Nephron progenitor cell (in vitro differentiated cells): Measurements from ENCODE around the gene SLC35G1.

Experiments used
- DNase-seq: peaks from one replicate; pipeline ENCODE4 v3.0.0; 2021
- H3K27ac Mint-ChIP-seq: 2 replicates; pipeline ENCODE4 v1.8.0; 2021; ENCODE audit warnings: mild to moderate bottlenecking, moderate library complexity, mixed read lengths
- H3K27me3 Mint-ChIP-seq: 2 replicates; pipeline ENCODE4 v1.8.0; 2021; ENCODE audit warnings: mild to moderate bottlenecking, low read depth, mixed read lengths; ENCODE audit not compliant: poor library complexity
- H3K36me3 Mint-ChIP-seq: 2 replicates; pipeline ENCODE4 v1.8.0; 2021; ENCODE audit warnings: low read depth, mixed read lengths
- H3K4me1 Mint-ChIP-seq: 2 replicates; pipeline ENCODE4 v1.8.0; 2021; ENCODE audit warnings: mixed read lengths
- H3K4me3 Mint-ChIP-seq: 2 replicates; pipeline ENCODE4 v1.8.0; 2021; ENCODE audit warnings: mild to moderate bottlenecking, moderate library complexity, mixed read lengths
- H3K9me3 Mint-ChIP-seq: 2 replicates; pipeline ENCODE4 v1.8.0; 2021; ENCODE audit warnings: mild to moderate bottlenecking, moderate library complexity, mixed read lengths
- CTCF ChIP-seq: fragments of 200-600 bp; sonication (generic); IDR thresholded peaks from 2 replicates; pipeline ENCODE4 v1.5.0; 2021; ENCODE audit warnings: antibody characterized with exemption

Gene SLC35G1

DNA sequence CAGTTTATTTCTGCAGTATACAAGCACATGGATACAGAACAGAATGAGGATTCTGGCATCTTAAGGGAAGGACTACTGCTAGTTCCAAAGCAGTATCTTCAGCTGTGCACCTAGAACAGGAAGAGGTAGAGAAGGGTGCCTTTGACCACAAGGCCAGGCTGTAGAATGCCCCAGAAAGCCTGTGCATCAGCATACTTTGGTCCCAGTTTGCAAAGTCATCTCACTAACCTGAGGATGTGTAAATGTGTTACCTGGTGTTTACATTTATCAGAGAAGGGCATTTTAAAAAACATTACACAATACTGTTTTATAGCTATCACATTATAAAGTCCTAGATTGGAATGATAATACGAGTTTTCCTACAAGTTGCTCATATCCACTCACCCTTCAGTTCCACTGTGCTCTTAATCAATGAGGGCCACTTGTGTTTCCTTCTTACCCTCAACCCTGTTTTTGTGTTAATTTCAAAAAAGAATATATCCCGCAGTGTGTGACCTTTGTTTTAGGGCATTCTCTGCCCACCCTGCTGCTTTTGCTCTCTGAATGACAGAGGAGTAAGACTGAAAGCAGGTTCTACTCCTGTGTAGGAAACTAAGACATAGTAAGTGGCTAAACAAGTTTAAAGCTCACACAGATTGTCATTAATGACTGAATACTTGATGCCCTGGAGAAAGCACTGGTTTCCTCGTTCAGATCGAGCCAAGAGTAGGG is 3.4 kb downstream of the SLC35G1 start:
- peaks cover 37% of the 10 kb centered on the region for H3K4me1 Mint-ChIP-seq

GRCh38 chr10:93899109-93899508 is 5.3 kb downstream of the SLC35G1 start:
- Mint-ChIP-seq H3K36me3 (peaks cover 36% of the 10 kb centered on the region), H3K27ac (peak overlapping the region; percentile 39), H3K9me3 (no peaks in the 10 kb centered on the region), H3K4me3 (no peak overlapping the region), H3K4me1 (peaks cover 28% of the 10 kb centered on the region), H3K27me3 (peaks cover 4% of the 10 kb centered on the region)
- TF ChIP-seq CTCF: no peak
- DNase-seq: no peak

More for the DNA sequence above, 3.4 kb downstream of the SLC35G1 start:
- Mint-ChIP-seq H3K9me3 (no peaks in the 10 kb centered on the region), H3K4me3 (no peak overlapping the region), H3K27ac (peak overlapping the region; percentile 46), H3K27me3 (peaks cover 4% of the 10 kb centered on the region), H3K36me3 (peaks cover 36% of the 10 kb centered on the region)
- DNase-seq: no peak
- no peak for TF ChIP-seq CTCF

DNA sequence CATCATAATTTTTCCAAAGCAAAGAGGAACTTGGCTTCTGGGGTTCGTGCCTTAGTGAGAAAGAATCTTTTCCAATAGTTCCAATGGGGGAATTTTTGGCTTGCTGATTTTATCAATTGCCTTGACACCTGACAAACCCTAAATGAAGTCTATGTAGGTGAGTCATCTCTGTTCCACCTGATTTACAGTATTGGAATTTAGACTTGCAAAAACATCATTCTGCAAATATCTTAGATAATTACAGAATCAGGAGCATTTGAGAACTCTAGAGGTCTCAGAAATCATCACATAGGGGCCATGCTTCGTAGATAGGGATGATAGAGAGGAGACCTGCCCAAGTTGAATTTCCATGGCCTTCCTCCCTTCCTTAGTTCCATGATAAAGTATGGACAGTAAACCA is 9.3 kb downstream of the SLC35G1 start:
- Mint-ChIP-seq H3K27ac (no peak overlapping the region), H3K27me3 (no peaks in the 10 kb centered on the region), H3K36me3 (peaks cover 33% of the 10 kb centered on the region), H3K4me1 (no peaks in the 10 kb centered on the region), H3K4me3 (no peak overlapping the region), H3K9me3 (no peaks in the 10 kb centered on the region)
- DNase-seq: no peak
- no peak for TF ChIP-seq CTCF

- Mint-ChIP-seq H3K9me3 (no peaks in the 10 kb centered on the region), H3K36me3 (peaks cover 30% of the 10 kb centered on the region), H3K4me3 (no peak overlapping the region), H3K27me3 (no peaks in the 10 kb centered on the region), H3K27ac (no peak overlapping the region), H3K4me1 (no peaks in the 10 kb centered on the region)
- TF ChIP-seq CTCF: no peak
- no peak for DNase-seq
These were observed 11.1 kb downstream of the SLC35G1 start for GRCh38 chr10:93904901-93905300.

DNA sequence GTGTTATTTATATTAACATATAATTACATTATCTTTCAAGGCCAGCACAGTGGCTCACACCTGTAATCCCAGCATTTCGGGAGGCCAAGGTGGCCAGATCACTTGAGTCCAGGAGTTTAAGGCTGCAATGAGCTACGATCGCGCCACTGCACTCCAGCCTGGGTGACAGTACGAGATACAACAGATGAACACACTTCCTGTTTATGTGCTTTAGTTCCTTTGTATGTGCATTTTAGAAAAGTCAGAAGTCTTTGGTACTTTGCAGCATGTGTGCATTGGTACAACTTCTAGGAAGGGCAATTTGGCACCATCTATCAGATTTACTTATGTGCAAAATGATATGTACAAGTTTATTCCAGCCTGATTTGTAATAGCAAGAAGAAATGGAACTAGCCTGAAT is 13.3 kb downstream of the SLC35G1 start:
- Mint-ChIP-seq H3K27ac (no peak overlapping the region), H3K4me1 (no peaks in the 10 kb centered on the region), H3K27me3 (no peaks in the 10 kb centered on the region), H3K4me3 (no peak overlapping the region), H3K36me3 (peaks cover 19% of the 10 kb centered on the region), H3K9me3 (no peaks in the 10 kb centered on the region)
- no peak for DNase-seq
- TF ChIP-seq CTCF: no peak

DNA sequence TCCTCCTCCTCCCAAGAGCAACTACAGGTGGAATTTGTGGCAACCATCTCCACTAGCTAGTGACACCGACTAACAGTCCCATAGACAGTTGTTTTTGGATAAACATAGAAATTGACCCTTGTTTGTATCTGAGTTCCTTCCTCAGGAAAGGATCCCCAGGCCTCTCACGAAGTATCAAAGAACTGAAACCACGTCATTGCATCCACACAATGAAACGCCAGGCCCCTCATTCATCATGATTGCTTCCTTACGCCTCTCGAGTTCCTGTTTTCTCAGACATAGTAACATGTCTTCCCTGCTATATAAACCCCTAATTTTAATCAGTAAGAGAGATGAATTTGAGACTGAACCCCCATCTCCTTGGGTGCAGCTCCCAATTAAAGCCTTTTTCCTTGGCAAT is 18.1 kb downstream of the SLC35G1 start:
- Mint-ChIP-seq H3K9me3 (no peaks in the 10 kb centered on the region), H3K27me3 (no peaks in the 10 kb centered on the region), H3K4me3 (no peak overlapping the region), H3K4me1 (peaks cover 10% of the 10 kb centered on the region), H3K27ac (peak overlapping the region; percentile 31), H3K36me3 (peaks cover 25% of the 10 kb centered on the region)
- DNase-seq: no peak
- no peak for TF ChIP-seq CTCF
